ENCODE data around the gene PCNX2.

PCNX2 gene

DNA sequence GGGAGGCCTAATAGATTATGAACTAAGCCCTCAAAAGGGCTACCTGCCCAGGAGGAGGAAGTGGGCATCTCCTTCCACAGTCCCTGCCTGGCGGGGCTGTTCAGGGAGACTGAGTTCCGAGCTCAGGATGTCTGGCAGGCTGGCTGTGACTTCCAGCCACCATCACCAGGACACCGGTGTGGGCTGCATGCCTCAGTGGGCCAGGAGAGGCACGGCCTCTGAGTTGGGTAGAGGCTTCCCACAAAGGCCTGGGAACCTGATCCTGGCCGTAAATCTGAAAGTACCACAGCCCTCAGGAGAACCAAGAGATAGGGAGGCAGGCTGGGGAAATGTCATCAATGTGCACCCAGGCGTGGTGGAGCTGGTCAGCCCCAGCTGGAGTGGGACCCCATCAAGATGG lies 316.0 kb downstream of the PCNX2 start:
- TF ChIP-seq, protein P1, sequence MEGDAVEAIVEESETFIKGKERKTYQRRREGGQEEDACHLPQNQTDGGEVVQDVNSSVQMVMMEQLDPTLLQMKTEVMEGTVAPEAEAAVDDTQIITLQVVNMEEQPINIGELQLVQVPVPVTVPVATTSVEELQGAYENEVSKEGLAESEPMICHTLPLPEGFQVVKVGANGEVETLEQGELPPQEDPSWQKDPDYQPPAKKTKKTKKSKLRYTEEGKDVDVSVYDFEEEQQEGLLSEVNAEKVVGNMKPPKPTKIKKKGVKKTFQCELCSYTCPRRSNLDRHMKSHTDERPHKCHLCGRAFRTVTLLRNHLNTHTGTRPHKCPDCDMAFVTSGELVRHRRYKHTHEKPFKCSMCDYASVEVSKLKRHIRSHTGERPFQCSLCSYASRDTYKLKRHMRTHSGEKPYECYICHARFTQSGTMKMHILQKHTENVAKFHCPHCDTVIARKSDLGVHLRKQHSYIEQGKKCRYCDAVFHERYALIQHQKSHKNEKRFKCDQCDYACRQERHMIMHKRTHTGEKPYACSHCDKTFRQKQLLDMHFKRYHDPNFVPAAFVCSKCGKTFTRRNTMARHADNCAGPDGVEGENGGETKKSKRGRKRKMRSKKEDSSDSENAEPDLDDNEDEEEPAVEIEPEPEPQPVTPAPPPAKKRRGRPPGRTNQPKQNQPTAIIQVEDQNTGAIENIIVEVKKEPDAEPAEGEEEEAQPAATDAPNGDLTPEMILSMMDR (IDR thresholded peaks at IDR 0.05; ENCODE audit: control insufficient read depth, extremely low read depth, insufficient read depth) = no peak
- no peak overlapping the region for H3K4me3 ChIP-seq (ENCODE audit: low read depth, low read length)
- no peak for DNase-seq (ENCODE audit: low read depth)

DNA sequence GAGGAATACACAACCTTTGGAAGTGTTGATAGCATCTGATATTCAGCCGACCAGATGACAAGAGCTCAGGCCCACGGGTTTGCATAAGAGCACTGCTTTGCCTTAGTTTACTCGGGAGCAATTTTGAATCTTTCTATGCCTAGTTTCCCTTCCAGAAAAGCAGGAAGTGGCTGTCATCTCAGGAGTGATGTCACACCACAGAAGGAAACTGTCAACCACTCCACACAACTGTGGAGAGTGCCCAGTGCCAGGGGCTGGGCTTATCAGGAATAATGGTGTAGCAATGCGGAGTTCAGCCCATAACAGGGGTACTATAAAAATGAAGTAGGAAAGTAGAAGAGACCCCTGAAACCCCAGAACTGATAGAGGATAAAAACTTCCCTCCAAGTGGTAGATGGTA lies 316.7 kb downstream of the PCNX2 start:
- H3K4me3 ChIP-seq (ENCODE audit: low read depth, low read length) = no peak overlapping the region
- TF ChIP-seq, protein P1 (IDR thresholded peaks at IDR 0.05; ENCODE audit: control insufficient read depth, extremely low read depth, insufficient read depth) = no peak
- no peak for DNase-seq (ENCODE audit: low read depth)

DNA sequence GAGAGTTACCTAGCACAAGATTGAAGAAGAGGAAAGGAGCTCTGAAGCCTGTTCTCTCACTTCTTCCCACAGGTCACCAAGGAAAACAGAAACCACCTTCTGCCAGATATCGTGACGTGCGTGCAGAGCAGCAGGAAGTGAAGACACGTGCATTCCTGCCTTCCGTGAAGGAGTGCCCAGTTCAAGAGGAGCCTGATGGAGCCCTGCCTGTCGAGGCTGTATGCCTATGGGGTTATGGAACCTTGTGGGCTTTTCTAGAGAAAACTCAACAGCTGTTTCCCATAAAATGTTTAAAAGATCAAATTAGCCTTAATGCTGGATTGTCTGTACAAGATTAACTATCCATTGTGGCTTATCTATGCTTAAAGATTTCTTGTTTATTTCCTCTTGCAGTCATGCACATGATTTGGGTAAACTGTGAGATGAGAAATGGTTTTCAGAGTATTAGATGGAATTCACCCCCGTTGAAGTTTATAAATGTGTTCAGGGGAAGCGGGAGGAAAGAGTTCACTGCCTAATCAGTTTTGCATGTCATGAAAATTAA lies 317.4 kb downstream of the PCNX2 start:
- no peak for DNase-seq (ENCODE audit: low read depth)
- no peak overlapping the region for H3K4me3 ChIP-seq (ENCODE audit: low read depth, low read length)
- TF ChIP-seq, protein P1 (IDR thresholded peaks at IDR 0.05; ENCODE audit: control insufficient read depth, extremely low read depth, insufficient read depth) = no peak

DNA sequence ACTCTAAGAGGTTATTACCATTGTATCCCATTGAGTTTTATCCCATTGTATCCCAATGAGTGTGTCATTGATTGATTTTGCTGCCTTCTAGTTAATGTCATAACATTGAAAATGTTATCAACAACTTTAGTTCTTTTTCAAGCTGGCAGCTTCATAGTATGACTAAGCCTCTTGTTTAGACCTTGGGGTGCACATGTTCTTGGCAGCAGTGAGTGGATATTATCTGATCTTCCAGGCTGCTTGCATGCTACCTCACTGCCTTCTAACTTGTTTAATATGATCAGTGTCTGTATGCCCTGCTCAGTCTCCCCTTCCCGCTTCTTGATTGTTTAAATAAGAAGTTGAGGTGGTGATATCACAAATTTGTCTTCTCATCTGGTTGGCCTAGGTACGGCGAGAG lies 320.6 kb downstream of the PCNX2 start:
- no peak for DNase-seq (ENCODE audit: low read depth)
- no peak overlapping the region for H3K4me3 ChIP-seq (ENCODE audit: low read depth, low read length)
- TF ChIP-seq, protein P1 (IDR thresholded peaks at IDR 0.05; ENCODE audit: control insufficient read depth, extremely low read depth, insufficient read depth) = no peak

DNA sequence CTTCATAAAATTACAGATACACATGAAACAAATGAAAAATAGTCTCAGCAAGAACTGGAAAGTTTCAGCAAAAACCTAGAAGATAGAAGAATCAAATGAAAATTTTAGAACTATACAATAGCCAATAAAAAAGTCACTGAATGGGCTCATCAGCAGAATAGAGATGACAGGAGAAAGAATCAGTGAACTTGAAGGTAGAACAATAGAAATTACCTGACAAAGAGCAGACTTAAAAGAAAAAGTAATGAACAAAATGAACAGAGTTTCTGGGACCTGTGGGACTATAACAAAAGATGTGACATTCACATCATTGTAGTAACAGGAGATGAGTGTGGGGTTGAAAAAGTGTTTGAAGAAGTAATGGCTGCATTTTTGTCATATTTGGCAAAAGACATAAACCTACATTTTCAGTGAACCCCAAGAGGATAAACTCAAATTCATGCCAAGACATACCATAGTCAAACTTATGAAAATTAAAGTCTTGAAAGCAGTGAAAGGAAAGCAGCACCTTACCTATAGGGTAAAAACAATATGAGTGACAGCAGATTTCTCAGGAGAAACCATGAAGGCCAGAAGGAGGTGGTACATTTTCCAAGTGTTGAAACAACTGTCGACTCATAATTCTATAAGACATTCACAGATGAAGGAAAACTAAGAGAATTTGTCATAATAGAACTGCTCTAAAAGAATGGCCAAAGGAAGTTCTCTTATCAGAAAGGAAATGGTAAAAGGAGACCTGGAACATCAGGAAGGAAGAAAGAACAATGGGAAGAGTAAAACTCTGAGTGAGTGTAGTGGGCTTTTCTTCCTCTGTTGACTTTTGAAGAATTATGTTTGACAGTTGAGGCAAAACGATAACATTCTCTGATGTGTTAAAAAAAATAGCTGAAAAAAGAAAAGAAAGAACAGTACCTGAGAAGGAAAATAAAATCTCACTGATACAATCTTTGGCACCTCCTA lies 321.6 kb downstream of the PCNX2 start:
- DNase-seq (ENCODE audit: low read depth) = no peak
- TF ChIP-seq, protein P1 (IDR thresholded peaks at IDR 0.05; ENCODE audit: control insufficient read depth, extremely low read depth, insufficient read depth) = no peak
- H3K4me3 ChIP-seq (ENCODE audit: low read depth, low read length) = no peak overlapping the region

DNA sequence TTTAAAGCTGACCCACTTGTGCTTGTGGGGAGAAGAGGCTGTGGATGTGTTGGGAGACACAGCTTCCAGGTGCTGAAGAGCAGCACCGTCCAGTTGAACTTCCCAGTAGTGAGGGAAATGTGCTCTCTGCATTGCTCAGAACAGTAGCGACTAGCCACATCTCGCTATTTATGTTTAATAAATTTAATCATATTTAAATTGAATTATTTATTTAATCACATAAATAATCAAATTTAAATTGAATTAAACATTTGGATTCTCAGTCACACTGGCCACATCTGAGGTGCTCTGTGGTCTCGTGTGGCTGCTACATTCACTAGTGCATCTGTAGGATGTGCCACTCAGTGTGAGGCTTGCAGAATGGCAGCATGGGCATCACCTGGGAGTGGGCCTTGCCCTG lies 325.0 kb downstream of the PCNX2 start:
- no peak overlapping the region for H3K4me3 ChIP-seq (ENCODE audit: low read depth, low read length)
- no peak for DNase-seq (ENCODE audit: low read depth)
- TF ChIP-seq, protein P1 (IDR thresholded peaks at IDR 0.05; ENCODE audit: control insufficient read depth, extremely low read depth, insufficient read depth) = no peak
